HG02938 (cell line): Measurements from ENCODE around the gene PLA2G4B.

Experiments
- ATAC-seq: cut with Tn5 transposase; IDR thresholded peaks from one replicate; pipeline ENCODE4 v1.9.1; 2021; ENCODE audit warnings: mild to moderate bottlenecking, moderate library complexity; ENCODE audit not compliant: unreplicated experiment

PLA2G4B gene

GRCh38 chr15:41838400-41838897 is at the start of gene PLA2G4B:
PLA2G4B (plus strand) TSS chr15:41838847; CDS start chr15:41838914, 67 bp downstream.
- no peak for ATAC-seq

GRCh38 chr15:41789236-41789635 is 49.4 kb upstream of the PLA2G4B start:
- ATAC-seq, result no peak

- ATAC-seq, result no peak
Observed at GRCh38 chr15:41789662-41790061, 49.0 kb upstream of the PLA2G4B start.

- no peak for ATAC-seq
Observed at GRCh38 chr15:41790169-41790568, 48.5 kb upstream of the PLA2G4B start.

GRCh38 chr15:41790756-41791546 is 47.7 kb upstream of the PLA2G4B start:
- ATAC-seq, result no peak

- ATAC-seq, result no peak
Observed at GRCh38 chr15:41791547-41791937, 47.1 kb upstream of the PLA2G4B start.

GRCh38 chr15:41792000-41792637 is 46.5 kb upstream of the PLA2G4B start:
- ATAC-seq, result no peak

GRCh38 chr15:41794081-41794480 is 44.6 kb upstream of the PLA2G4B start:
- no peak for ATAC-seq

GRCh38 chr15:41795996-41796856 is 42.4 kb upstream of the PLA2G4B start:
- ATAC-seq, result no peak

- no peak for ATAC-seq
Observed at GRCh38 chr15:41797201-41797944, 41.3 kb upstream of the PLA2G4B start.

GRCh38 chr15:41798607-41799487 is 39.8 kb upstream of the PLA2G4B start:
- ATAC-seq, result no peak

- ATAC-seq, result no peak
Observed at GRCh38 chr15:41799488-41799805, 39.2 kb upstream of the PLA2G4B start.

- ATAC-seq, result no peak
Observed at GRCh38 chr15:41801185-41801584, 37.5 kb upstream of the PLA2G4B start.

- ATAC-seq, result no peak
Observed at GRCh38 chr15:41801850-41802455, 36.7 kb upstream of the PLA2G4B start.

- ATAC-seq, result no peak
Observed at GRCh38 chr15:41804361-41804760, 34.3 kb upstream of the PLA2G4B start.

GRCh38 chr15:41804916-41805666 is 33.6 kb upstream of the PLA2G4B start:
- no peak for ATAC-seq

- ATAC-seq, result no peak
Observed at GRCh38 chr15:41805711-41806110, 32.9 kb upstream of the PLA2G4B start.

- no peak for ATAC-seq
Observed at GRCh38 chr15:41806291-41807181, 32.1 kb upstream of the PLA2G4B start.
